ENCODE measurements around the gene RPS6KA4. TPM values are rescaled to one million over a fixed set of nuclear protein-coding genes. Genes with fewer than 3 reads are reported as not detected.

RPS6KA4 gene
- polyA plus RNA-seq, 1 donor from 2014 or later = 24.6 TPM

GRCh38 chr11:64364435-64364834, 5.5 kb downstream of the RPS6KA4 start:
- H2AFZ ChIP-seq (ENCODE audit: low read depth, low read length) = no peak overlapping the region
- H3K4me2 ChIP-seq (ENCODE audit: low read length) = no peak overlapping the region
- H3K27me3 ChIP-seq (ENCODE audit: insufficient read depth, low read depth, low read length) = no peaks in the 10 kb centered on the region
- H3K9ac ChIP-seq (ENCODE audit: low read length) = no peak overlapping the region
- H3K9me3 ChIP-seq (ENCODE audit: low read length) = no peaks in the 10 kb centered on the region
- H3F3A ChIP-seq (ENCODE audit: insufficient read depth, low read length, poor library complexity, severe bottlenecking) = no peaks in the 10 kb centered on the region
- H3K36me3 ChIP-seq (ENCODE audit: insufficient read depth, low read length) = no peaks in the 10 kb centered on the region
- TF ChIP-seq RAD21 (conservative IDR thresholded peaks at IDR 0.05) (no peak), POLR2AphosphoS5 (IDR thresholded peaks at IDR 0.05) (no peak), EP300 (conservative IDR thresholded peaks at IDR 0.05; ENCODE audit: poor library complexity, severe bottlenecking) (no peak), EZH2 (IDR thresholded peaks at IDR 0.05; ENCODE audit: borderline replicate concordance, insufficient read depth, low read length, poor library complexity, severe bottlenecking) (no peak), TAF1 (IDR thresholded peaks at IDR 0.05; ENCODE audit: low read depth) (no peak), REST (IDR thresholded peaks at IDR 0.05; ENCODE audit: borderline replicate concordance) (no peak), MXI1 (conservative IDR thresholded peaks at IDR 0.05; ENCODE audit: poor library complexity, severe bottlenecking) (no peak), SMC3 (conservative IDR thresholded peaks at IDR 0.05; ENCODE audit: poor library complexity) (no peak)
- TF ChIP-seq, protein P1, sequence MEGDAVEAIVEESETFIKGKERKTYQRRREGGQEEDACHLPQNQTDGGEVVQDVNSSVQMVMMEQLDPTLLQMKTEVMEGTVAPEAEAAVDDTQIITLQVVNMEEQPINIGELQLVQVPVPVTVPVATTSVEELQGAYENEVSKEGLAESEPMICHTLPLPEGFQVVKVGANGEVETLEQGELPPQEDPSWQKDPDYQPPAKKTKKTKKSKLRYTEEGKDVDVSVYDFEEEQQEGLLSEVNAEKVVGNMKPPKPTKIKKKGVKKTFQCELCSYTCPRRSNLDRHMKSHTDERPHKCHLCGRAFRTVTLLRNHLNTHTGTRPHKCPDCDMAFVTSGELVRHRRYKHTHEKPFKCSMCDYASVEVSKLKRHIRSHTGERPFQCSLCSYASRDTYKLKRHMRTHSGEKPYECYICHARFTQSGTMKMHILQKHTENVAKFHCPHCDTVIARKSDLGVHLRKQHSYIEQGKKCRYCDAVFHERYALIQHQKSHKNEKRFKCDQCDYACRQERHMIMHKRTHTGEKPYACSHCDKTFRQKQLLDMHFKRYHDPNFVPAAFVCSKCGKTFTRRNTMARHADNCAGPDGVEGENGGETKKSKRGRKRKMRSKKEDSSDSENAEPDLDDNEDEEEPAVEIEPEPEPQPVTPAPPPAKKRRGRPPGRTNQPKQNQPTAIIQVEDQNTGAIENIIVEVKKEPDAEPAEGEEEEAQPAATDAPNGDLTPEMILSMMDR (IDR thresholded peaks at IDR 0.05; ENCODE audit: poor library complexity, severe bottlenecking) = no peak
- H4K20me1 ChIP-seq (ENCODE audit: insufficient read depth) = no peaks in the 10 kb centered on the region
- H3K9me2 ChIP-seq (ENCODE audit: insufficient read depth, low read length) = no peaks in the 10 kb centered on the region
- H3K27ac ChIP-seq (ENCODE audit: low read length) = no peak overlapping the region
- no peak overlapping the region for H3K4me3 ChIP-seq (ENCODE audit: low read length)
- H3K79me2 ChIP-seq (replicated peaks; ENCODE audit: insufficient read depth, low read length) = no peaks in the 10 kb centered on the region

DNA sequence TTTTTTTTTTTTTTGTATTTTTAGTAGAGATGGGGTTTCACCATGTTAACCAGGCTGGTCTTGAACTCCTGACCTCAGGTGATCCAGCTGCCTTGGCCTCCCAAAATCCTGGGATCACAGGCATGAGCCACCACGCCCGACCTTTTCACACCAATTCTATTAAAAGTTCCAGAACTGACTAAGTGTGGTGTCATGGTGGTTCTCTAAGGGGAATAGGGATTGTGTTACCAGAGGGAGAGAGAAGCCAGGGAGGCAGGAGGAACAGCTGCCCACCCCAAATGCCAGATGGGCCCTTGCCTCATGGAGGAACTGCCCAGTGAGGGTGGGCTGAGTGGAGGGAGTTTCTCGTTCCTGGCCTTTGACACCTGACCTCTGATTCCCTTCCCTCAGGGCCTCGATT, 5.9 kb downstream of the RPS6KA4 start:
- no peak overlapping the region for H2AFZ ChIP-seq (ENCODE audit: low read depth, low read length)
- no peak overlapping the region for H3K27ac ChIP-seq (ENCODE audit: low read length)
- TF ChIP-seq EZH2 (IDR thresholded peaks at IDR 0.05; ENCODE audit: borderline replicate concordance, insufficient read depth, low read length, poor library complexity, severe bottlenecking) (no peak), MXI1 (conservative IDR thresholded peaks at IDR 0.05; ENCODE audit: poor library complexity, severe bottlenecking) (no peak), SMC3 (conservative IDR thresholded peaks at IDR 0.05; ENCODE audit: poor library complexity) (no peak), REST (IDR thresholded peaks at IDR 0.05; ENCODE audit: borderline replicate concordance) (no peak), POLR2AphosphoS5 (IDR thresholded peaks at IDR 0.05) (no peak), RAD21 (conservative IDR thresholded peaks at IDR 0.05) (no peak), EP300 (conservative IDR thresholded peaks at IDR 0.05; ENCODE audit: poor library complexity, severe bottlenecking) (no peak), TAF1 (IDR thresholded peaks at IDR 0.05; ENCODE audit: low read depth) (no peak)
- TF ChIP-seq, protein P1 (IDR thresholded peaks at IDR 0.05; ENCODE audit: poor library complexity, severe bottlenecking) = no peak
- no peaks in the 10 kb centered on the region for H4K20me1 ChIP-seq (ENCODE audit: insufficient read depth)
- no peak overlapping the region for H3K4me2 ChIP-seq (ENCODE audit: low read length)
- H3K4me3 ChIP-seq (ENCODE audit: low read length) = no peak overlapping the region
- no peaks in the 10 kb centered on the region for H3K36me3 ChIP-seq (ENCODE audit: insufficient read depth, low read length)
- no peaks in the 10 kb centered on the region for H3K9me2 ChIP-seq (ENCODE audit: insufficient read depth, low read length)
- H3K9me3 ChIP-seq (ENCODE audit: low read length) = no peaks in the 10 kb centered on the region
- no peaks in the 10 kb centered on the region for H3K27me3 ChIP-seq (ENCODE audit: insufficient read depth, low read depth, low read length)
- H3F3A ChIP-seq (ENCODE audit: insufficient read depth, low read length, poor library complexity, severe bottlenecking) = no peaks in the 10 kb centered on the region
- no peaks in the 10 kb centered on the region for H3K79me2 ChIP-seq (replicated peaks; ENCODE audit: insufficient read depth, low read length)
- H3K9ac ChIP-seq (ENCODE audit: low read length) = no peak overlapping the region
